GM12878 (cell line): ENCODE results near the gene ABL1. TPM values are rescaled to one million over a fixed set of nuclear protein-coding genes. Genes with fewer than 3 reads are reported as not detected.

Experiments
- ATAC-seq: fragments of 200-7000 bp; cut with Tn5 transposase; 3 replicates; pipeline ENCODE4 v1.9.1; 2020; ENCODE audit warnings: mild to moderate bottlenecking, moderate library complexity
- BruUV-seq: library from RNA; stranded (reverse); fragments of 400-500 nt; replicated peaks from 2 replicates; lab custom pipeline; 2021; lab: Mats Ljungman, UMichigan
- CTCF ChIA-PET: fragments of 300-600 bp; sonication (Branson Sonifier 250); formaldehyde crosslinking; extraction: SDS; loops from one replicate; lab custom pipeline; 2021; ENCODE audit warnings: inconsistent platforms; lab: Yijun Ruan, JAX
- POLR2A ChIA-PET: fragments of 350-600 bp; formaldehyde crosslinking; extraction: SDS; loops from one replicate; lab custom pipeline; 2021; ENCODE audit warnings: inconsistent platforms; lab: Charles Lee
- RAD21 ChIA-PET: fragments of 300-600 bp; sonication (Branson Sonifier 250); formaldehyde crosslinking; loops from one replicate; lab custom pipeline; 2023; ENCODE audit warnings: antibody characterized with exemption; ENCODE audit not compliant: unreplicated experiment; lab: Charles Lee
- SMC1A ChIA-PET: fragments of 300-600 bp; sonication (Branson Sonifier 250); formaldehyde crosslinking; loops from one replicate; lab custom pipeline; 2023; ENCODE audit not compliant: unreplicated experiment, uncharacterized antibody; lab: Charles Lee
- DNase-seq: peaks from one replicate; pipeline ENCODE4 v3.0.0-alpha.2; 2011; ENCODE audit warnings: low read depth, low spot score
- FAIRE-seq: peaks from 3 replicates; lab custom pipeline; 2011; peaks lifted over from hg19 to GRCh38; lab: Jason Lieb, UNC
- H2AFZ ChIP-seq: 2 replicates; pipeline ENCODE4 v1.6.0; 2011; ENCODE audit warnings: low read depth, low read length, control low read depth; ENCODE audit not compliant: control insufficient read depth
- H3K27ac ChIP-seq: 2 replicates; pipeline ENCODE4 v1.5.1; 2011; ENCODE audit warnings: control low read depth; ENCODE audit not compliant: control insufficient read depth, insufficient read depth
- H3K27me3 ChIP-seq, 2 experiments: replicated peaks in 1 of 2; 2 replicates each; pipeline versions ENCODE4 v1.6.0 to v1.6.1; 2011; ENCODE audit warnings: low read length in 1 of 2; ENCODE audit not compliant: control insufficient read depth in 2 of 2, insufficient read depth in 2 of 2
- H3K36me3 ChIP-seq, 2 experiments: 2 replicates each; pipeline ENCODE4 v1.5.1; 2011; ENCODE audit warnings: low read length in 1 of 2; ENCODE audit not compliant: control insufficient read depth in 2 of 2, insufficient read depth in 2 of 2
- H3K4me1 ChIP-seq: 2 replicates; pipeline ENCODE4 v1.6.1; 2011; ENCODE audit warnings: mild to moderate bottlenecking, low read length, moderate library complexity, mixed read lengths; ENCODE audit not compliant: control insufficient read depth, insufficient read depth
- H3K4me2 ChIP-seq: 2 replicates; pipeline ENCODE4 v1.6.0; 2011; ENCODE audit warnings: control low read depth; ENCODE audit not compliant: control insufficient read depth, insufficient read depth
- H3K4me3 ChIP-seq: fragments of 200-600 bp; sonication (generic); 2 replicates; pipeline ENCODE4 v1.5.1; 2016
- H3K79me2 ChIP-seq: 2 replicates; pipeline ENCODE4 v1.6.0; 2011; ENCODE audit warnings: low read length; ENCODE audit not compliant: control insufficient read depth, insufficient read depth
- H3K9ac ChIP-seq: 2 replicates; pipeline ENCODE4 v1.8.0; 2011; ENCODE audit warnings: low read length, control low read depth, mixed read lengths; ENCODE audit not compliant: control insufficient read depth, insufficient read depth
- H3K9me3 ChIP-seq: replicated peaks from 3 replicates; pipeline ENCODE4 v1.5.1; 2011; ENCODE audit warnings: mild to moderate bottlenecking, low read length; ENCODE audit not compliant: control insufficient read depth, insufficient read depth
- H4K20me1 ChIP-seq: 2 replicates; pipeline ENCODE4 v1.6.0; 2011; ENCODE audit not compliant: control insufficient read depth, insufficient read depth
- BACH1 ChIP-seq: fragments of 450-650 bp; IDR thresholded peaks from 2 replicates; pipeline ENCODE4 v1.6.1; 2017; ENCODE audit warnings: mild to moderate bottlenecking, borderline replicate concordance
- BMI1 ChIP-seq: fragments of 450-650 bp; IDR thresholded peaks from 2 replicates; pipeline ENCODE4 v1.6.1; 2016; ENCODE audit warnings: mild to moderate bottlenecking, moderate library complexity, borderline replicate concordance
- CEBPB ChIP-seq, 2 experiments: fragments of 150-350 bp in 1 of 2; IDR thresholded peaks; 2 replicates each; pipeline ENCODE4 v1.6.1; 2012 to 2014; ENCODE audit warnings: low read depth in 2 of 2, low read length in 2 of 2, borderline replicate concordance in 1 of 2, inconsistent platforms in 1 of 2
- EZH2 ChIP-seq: IDR thresholded peaks from 2 replicates; pipeline ENCODE4 v1.6.1; 2012; ENCODE audit warnings: low read depth, mild to moderate bottlenecking, control low read depth, inconsistent platforms, low read length, borderline replicate concordance; ENCODE audit not compliant: control insufficient read depth
- GABPA ChIP-seq: IDR thresholded peaks from 2 replicates; pipeline ENCODE4 v1.6.1; 2014; ENCODE audit warnings: antibody characterized with exemption, low read depth, mild to moderate bottlenecking, inconsistent platforms
- HDAC6 ChIP-seq: fragments of 200-600 bp; sonication (generic); IDR thresholded peaks from one replicate; pipeline ENCODE4 v1.8.0; 2017; ENCODE audit warnings: antibody characterized with exemption; ENCODE audit not compliant: unreplicated experiment
- NFXL1 ChIP-seq: fragments of 450-650 bp; IDR thresholded peaks from 2 replicates; pipeline ENCODE4 v1.6.1; 2017; ENCODE audit warnings: antibody characterized with exemption, mild to moderate bottlenecking, borderline replicate concordance
- NFYA ChIP-seq: IDR thresholded peaks from 2 replicates; pipeline ENCODE4 v1.6.1; 2011; ENCODE audit warnings: low read depth, mild to moderate bottlenecking, low read length, improper control_type of control experiment, borderline replicate concordance
- NFYB ChIP-seq: IDR thresholded peaks from 2 replicates; pipeline ENCODE4 v1.6.1; 2011; ENCODE audit warnings: low read depth, mild to moderate bottlenecking, low read length, improper control_type of control experiment, moderate library complexity; ENCODE audit not compliant: insufficient read depth
- SMAD1 ChIP-seq: fragments of 450-650 bp; IDR thresholded peaks from 2 replicates; pipeline ENCODE4 v1.6.1; 2018; ENCODE audit warnings: mild to moderate bottlenecking, low read depth; ENCODE audit not compliant: partially characterized antibody
- SMC3 ChIP-seq: IDR thresholded peaks from 2 replicates; pipeline ENCODE4 v1.6.1; 2011; ENCODE audit warnings: low read length, improper control_type of control experiment, borderline replicate concordance
- SPI1 ChIP-seq: IDR thresholded peaks from 2 replicates; pipeline ENCODE4 v1.6.1; 2011; ENCODE audit warnings: low read depth, mild to moderate bottlenecking, low read length, moderate library complexity, borderline replicate concordance; ENCODE audit not compliant: insufficient read depth
- YY1 ChIP-seq: IDR thresholded peaks from 2 replicates; pipeline ENCODE4 v1.6.1; 2011; ENCODE audit warnings: low read depth, mild to moderate bottlenecking, low read length
- WGBS: methylation state at CpG from one replicate; pipeline ENCODE4 v1.1.6; 2016; ENCODE audit warnings: low lambda C conversion rate; ENCODE audit not compliant: insufficient replicate concordance, insufficient coverage; ENCODE audit errors: missing lambda C conversion rate; 5-methylcytosine and 5-hydroxymethylcytosine counted together
- in situ Hi-C: fragments of 300-500 bp; cut with MboI; formaldehyde crosslinking; loops from 9 replicates; pipeline ENCODE4 v1.14.3; 2018; ENCODE audit warnings: mixed read lengths
- intact Hi-C: fragments of 100-400 bp; cut with micrococcal nuclease; formaldehyde crosslinking; loops from one replicate; pipeline ENCODE4 v1.14.2; 2022; ENCODE audit not compliant: unreplicated experiment
- polyA plus RNA-seq, 11 experiments: library from polyadenylated mRNA; depleted of rRNA in 4 of 11; unstranded in 6 of 11; stranded (reverse) in 5 of 11; fragments of >200 nt; fragmentation: Nextera tagmentation in 4 of 11; fragmentation: Illumina TruSeq in 1 of 11; extraction: Ambion mirVana in 4 of 11; extraction: Trizol in 1 of 11; gene quantifications; 1 replicate in 1 of 11; 2 replicates in 10 of 11; pipeline versions ENCODE4 v1.2.1 to v1.2.3, GENCODE V29; 2011 to 2016; ENCODE audit warnings: inconsistent platforms in 2 of 11, missing spikeins in 2 of 11, low read depth in 1 of 11
- total RNA-seq, 4 experiments: library from RNA; depleted of rRNA in 3 of 4; stranded (reverse); fragments of >200 nt in 3 of 4; fragmentation: Illumina TruSeq in 1 of 4; extraction: Trizol in 1 of 4; gene quantifications; 2 replicates each; pipeline versions ENCODE4 v1.2.1 to v1.2.3, GENCODE V29; 2013 to 2021
- TF ChIP-seq, protein P1 (sequence below): fragments of 450-650 bp; IDR thresholded peaks from 2 replicates; pipeline ENCODE4 v1.6.1; 2017; ENCODE audit warnings: mild to moderate bottlenecking, moderate library complexity

Gene ABL1
- total and polyA plus RNA-seq, 10 of the 15 experiments (the other 5 are each of a cell fraction or from before 2014, with no cell fraction given) = 0.79 to 51.5 (median 16.3) TPM

DNA sequence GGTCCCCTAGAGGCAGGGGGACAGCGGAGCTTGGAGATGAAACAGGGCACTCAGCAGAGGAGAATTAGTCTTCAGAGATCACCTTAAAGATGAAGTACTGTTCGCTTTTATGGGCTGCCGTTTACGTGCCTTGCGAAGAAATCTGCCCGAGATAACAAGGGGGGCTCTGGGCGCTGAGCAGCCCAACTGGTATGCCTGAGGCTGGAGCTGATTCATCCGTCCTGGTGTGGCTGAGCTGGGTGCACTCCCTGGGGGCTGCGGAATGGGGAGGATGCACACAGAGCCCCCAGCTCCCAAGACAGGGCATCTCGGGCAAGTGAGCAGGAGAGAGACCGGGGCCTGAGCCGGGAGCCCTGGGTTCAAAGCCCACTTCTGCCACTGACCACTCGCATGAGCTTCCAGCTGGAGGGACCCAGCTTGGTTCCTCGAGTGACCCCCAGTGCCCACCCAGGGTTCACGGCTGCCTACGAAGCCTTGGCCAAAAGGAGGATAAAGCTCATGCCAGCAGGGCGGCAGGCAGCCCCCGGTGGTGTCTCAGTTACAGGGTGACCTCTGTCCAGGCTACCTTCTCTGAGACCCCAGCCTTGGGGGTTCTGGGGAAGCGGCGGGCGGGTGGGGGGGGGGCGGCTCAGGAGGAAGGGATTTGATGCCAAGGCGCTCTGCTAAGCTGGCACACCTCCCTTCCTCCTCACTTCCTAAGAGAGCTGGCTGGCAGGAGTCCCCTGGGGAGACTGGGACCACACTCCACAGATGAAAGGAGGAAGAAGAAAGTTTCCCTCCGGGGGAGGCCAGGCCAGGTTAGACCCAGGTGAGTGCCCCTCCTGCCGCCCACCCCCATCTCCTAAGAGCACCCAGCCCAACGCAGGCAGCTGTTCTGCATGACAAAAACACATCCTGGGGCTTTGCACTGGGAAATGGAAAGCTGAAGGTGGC, 98.3 kb downstream of the ABL1 start:
- DNase-seq = no peak
- BruUV-seq = no TSS peak
- ChIA-PET SMC1A (interaction anchor here (3.3 kb wide), 1 partner anchor 63 kb away, joined by 20 read pairs; no protein-coding TSS in a partner anchor), RAD21 (interaction anchor here (0.9 to 1.6 kb wide), 2 partner anchors 63 to 240 kb away, joined by 3 to 6 read pairs; partner anchors contain the start of gene EXOSC2), CTCF (interaction anchor here (0.9 to 7.8 kb wide), 4 partner anchors 65 to 232 kb away, joined by 3 to 89 read pairs (median 4); no protein-coding TSS in a partner anchor), POLR2A (interaction anchor here (0.7 kb wide), 1 partner anchor 318 kb away, joined by 3 read pairs; no protein-coding TSS in a partner anchor)
- ATAC-seq = no peak
- Histone ChIP-seq H3K4me2 (no peak overlapping the region), H3K79me2 (no peaks in the 10 kb centered on the region), H3K9me3 (no peaks in the 10 kb centered on the region), H3K4me3 (no peak overlapping the region), H3K9ac (no peak overlapping the region), H3K36me3 (no peaks in the 10 kb centered on the region), H2AFZ (no peak overlapping the region), H4K20me1 (peaks cover 6% of the 10 kb centered on the region), H3K27me3 (peaks cover 3 to 14% of the 10 kb centered on the region in 2 experiments), H3K4me1 (peaks cover 27% of the 10 kb centered on the region), H3K27ac (no peak overlapping the region)
- intact Hi-C loops = loop anchor here (10.0 kb wide), 1 partner anchor 111 kb away; no protein-coding TSS in a partner anchor
- TF ChIP-seq GABPA (no peak), NFYB (no peak), NFYA (no peak), EZH2 (no peak), SMAD1 (no peak), YY1 (no peak), BACH1 (no peak), HDAC6 (no peak), BMI1 (no peak), NFXL1 (no peak), SMC3 (no peak), SPI1 (no peak), CEBPB (IDR thresholded peaks at IDR 0.05; ENCODE audit: borderline replicate concordance in 1 of 2, low read depth in 2 of 2, low read length in 2 of 2) (no peak)
- TF ChIP-seq, protein P1, sequence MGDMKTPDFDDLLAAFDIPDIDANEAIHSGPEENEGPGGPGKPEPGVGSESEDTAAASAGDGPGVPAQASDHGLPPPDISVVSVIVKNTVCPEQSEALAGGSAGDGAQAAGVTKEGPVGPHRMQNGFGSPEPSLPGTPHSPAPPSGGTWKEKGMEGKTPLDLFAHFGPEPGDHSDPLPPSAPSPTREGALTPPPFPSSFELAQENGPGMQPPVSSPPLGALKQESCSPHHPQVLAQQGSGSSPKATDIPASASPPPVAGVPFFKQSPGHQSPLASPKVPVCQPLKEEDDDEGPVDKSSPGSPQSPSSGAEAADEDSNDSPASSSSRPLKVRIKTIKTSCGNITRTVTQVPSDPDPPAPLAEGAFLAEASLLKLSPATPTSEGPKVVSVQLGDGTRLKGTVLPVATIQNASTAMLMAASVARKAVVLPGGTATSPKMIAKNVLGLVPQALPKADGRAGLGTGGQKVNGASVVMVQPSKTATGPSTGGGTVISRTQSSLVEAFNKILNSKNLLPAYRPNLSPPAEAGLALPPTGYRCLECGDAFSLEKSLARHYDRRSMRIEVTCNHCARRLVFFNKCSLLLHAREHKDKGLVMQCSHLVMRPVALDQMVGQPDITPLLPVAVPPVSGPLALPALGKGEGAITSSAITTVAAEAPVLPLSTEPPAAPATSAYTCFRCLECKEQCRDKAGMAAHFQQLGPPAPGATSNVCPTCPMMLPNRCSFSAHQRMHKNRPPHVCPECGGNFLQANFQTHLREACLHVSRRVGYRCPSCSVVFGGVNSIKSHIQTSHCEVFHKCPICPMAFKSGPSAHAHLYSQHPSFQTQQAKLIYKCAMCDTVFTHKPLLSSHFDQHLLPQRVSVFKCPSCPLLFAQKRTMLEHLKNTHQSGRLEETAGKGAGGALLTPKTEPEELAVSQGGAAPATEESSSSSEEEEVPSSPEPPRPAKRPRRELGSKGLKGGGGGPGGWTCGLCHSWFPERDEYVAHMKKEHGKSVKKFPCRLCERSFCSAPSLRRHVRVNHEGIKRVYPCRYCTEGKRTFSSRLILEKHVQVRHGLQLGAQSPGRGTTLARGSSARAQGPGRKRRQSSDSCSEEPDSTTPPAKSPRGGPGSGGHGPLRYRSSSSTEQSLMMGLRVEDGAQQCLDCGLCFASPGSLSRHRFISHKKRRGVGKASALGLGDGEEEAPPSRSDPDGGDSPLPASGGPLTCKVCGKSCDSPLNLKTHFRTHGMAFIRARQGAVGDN = no peak
- FAIRE-seq = no peak
- in situ Hi-C loops = no loop called here
- WGBS = 18% methylated on average over 26 of the region's 26 CpGs
